ENCODE results near the gene RAD18. TPM values are rescaled to one million over a fixed set of nuclear protein-coding genes. Genes with fewer than 3 reads are reported as not detected.

Gene RAD18
- total RNA-seq, 2 donors from 2014 or later = 2.4 to 3.6 TPM

DNA sequence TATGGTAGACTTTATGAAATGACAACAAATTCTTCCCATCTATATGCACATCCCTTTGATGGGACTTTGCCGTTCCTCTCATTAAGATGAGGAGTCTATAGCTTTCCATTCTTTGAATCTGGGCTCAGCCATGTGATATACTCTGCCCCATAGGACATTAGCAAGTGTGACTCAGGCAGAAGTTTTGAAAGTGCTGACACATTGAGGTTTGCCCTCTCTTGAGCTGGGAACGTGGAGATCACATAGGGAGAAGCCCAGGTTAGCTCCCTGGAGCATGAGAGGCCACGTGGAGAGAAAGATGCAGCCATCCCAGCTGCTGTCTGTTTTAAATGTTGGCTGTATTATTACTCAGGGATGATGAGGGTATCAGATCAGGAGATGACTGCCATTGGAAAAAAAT lies 126.1 kb downstream of the RAD18 start:
- Histone ChIP-seq H3K36me3 (no peaks in the 10 kb centered on the region), H3K27me3 (no peaks in the 10 kb centered on the region), H3K4me1 (no peaks in the 10 kb centered on the region), H3K9me3 (no peaks in the 10 kb centered on the region), H3K27ac (no peak overlapping the region), H3K4me3 (no peak overlapping the region)
- DNase-seq (ENCODE audit: low spot score) = no peak
- TF ChIP-seq CTCF (IDR thresholded peaks at IDR 0.05) = no peak

DNA sequence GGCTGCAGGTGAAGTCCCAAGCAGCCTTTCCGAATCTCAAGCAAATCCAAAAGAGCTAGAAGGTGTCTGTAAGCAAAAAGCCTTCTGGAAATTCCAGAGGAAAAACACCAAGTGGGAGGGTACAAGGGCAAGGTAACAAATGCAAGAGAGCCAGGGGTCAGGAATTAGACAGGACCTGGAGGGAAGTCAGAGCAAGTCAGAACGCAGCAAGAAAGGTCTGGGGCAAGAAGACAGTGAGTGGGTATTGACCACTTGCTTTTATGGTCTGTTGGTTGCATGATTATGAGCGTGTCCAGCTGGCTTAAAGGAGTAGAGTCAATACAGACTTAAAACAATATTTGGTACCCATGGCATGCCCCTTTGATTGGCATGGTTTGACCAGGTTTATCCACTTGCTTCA lies 127.2 kb downstream of the RAD18 start:
- H3K9me3 ChIP-seq = no peaks in the 10 kb centered on the region
- H3K27ac ChIP-seq = no peak overlapping the region
- H3K27me3 ChIP-seq = no peaks in the 10 kb centered on the region
- no peaks in the 10 kb centered on the region for H3K4me1 ChIP-seq
- no peak overlapping the region for H3K4me3 ChIP-seq
- TF ChIP-seq CTCF (IDR thresholded peaks at IDR 0.05) = no peak
- no peaks in the 10 kb centered on the region for H3K36me3 ChIP-seq
- DNase-seq (ENCODE audit: low spot score) = no peak

DNA sequence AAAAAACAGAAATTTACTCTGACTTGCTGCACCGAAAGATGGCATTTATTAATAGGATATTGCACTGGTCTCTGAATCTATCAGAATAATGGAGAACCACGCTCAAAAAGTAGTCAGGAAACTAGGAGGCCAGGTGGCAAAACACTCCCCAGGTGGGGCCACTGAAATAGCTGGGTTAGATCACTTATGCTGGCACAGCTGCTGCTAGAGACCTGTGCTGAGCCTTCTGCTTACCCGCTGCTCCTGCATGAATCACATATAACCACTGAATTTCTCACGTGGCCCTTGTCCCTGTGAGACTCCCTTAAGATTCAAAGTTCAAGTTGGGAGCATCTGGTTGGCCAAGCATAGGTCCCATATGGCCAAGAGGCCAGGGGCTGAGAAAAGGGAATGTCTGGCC lies 127.9 kb downstream of the RAD18 start:
- H3K9me3 ChIP-seq = no peaks in the 10 kb centered on the region
- H3K36me3 ChIP-seq = no peaks in the 10 kb centered on the region
- no peak overlapping the region for H3K4me3 ChIP-seq
- TF ChIP-seq CTCF (IDR thresholded peaks at IDR 0.05) = no peak
- no peaks in the 10 kb centered on the region for H3K4me1 ChIP-seq
- no peak overlapping the region for H3K27ac ChIP-seq
- DNase-seq (ENCODE audit: low spot score) = no peak
- H3K27me3 ChIP-seq = no peaks in the 10 kb centered on the region

DNA sequence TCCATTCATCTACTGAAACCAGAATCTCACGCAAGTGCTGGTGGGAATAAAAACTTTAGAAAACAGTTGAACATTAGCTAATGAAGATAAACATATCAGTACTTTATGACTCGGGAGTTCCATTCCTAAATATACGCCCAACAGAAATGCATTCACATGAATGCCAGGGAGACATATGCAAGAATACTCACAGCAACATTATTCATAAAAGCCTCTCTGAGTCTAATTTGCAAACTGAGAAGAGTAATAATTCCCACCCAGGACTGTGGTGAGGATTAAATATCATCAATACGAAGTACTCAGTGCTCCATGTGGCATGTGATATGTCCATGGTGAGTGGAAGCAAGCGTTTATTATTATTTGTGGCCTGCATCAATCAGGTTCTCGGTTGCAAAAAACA lies 128.3 kb downstream of the RAD18 start:
- Histone ChIP-seq H3K4me3 (no peak overlapping the region), H3K27ac (no peak overlapping the region), H3K9me3 (no peaks in the 10 kb centered on the region), H3K4me1 (no peaks in the 10 kb centered on the region), H3K36me3 (no peaks in the 10 kb centered on the region), H3K27me3 (no peaks in the 10 kb centered on the region)
- no peak for DNase-seq (ENCODE audit: low spot score)
- TF ChIP-seq CTCF (IDR thresholded peaks at IDR 0.05) = no peak

- Histone ChIP-seq H3K27ac (no peak overlapping the region), H3K27me3 (no peaks in the 10 kb centered on the region), H3K9me3 (no peaks in the 10 kb centered on the region), H3K36me3 (no peaks in the 10 kb centered on the region), H3K4me3 (no peak overlapping the region), H3K4me1 (no peaks in the 10 kb centered on the region)
- DNase-seq (ENCODE audit: low spot score) = no peak
- no peak for TF ChIP-seq CTCF (IDR thresholded peaks at IDR 0.05)
Observed at GRCh38 chr3:8827641-8828040, 135.6 kb downstream of the RAD18 start.

Other genes with a start within 250 kb of the RAD18 start
- 10 to 100 TPM; 16.7 to 22.9 TPM for gene CAV3, start 229.7 kb downstream of the RAD18 start, total RNA-seq
- under 1 TPM; 0.47 to 0.52 TPM for gene OXTR, start 193.9 kb downstream of the RAD18 start, total RNA-seq

Data from right atrium auricular region (tissue), 2 donors.